ENCODE measurements around the gene RPL39L.
A peak's percentile ranks its signal among the peaks of the same experiment; 100 is the strongest.

RPL39L gene

DNA sequence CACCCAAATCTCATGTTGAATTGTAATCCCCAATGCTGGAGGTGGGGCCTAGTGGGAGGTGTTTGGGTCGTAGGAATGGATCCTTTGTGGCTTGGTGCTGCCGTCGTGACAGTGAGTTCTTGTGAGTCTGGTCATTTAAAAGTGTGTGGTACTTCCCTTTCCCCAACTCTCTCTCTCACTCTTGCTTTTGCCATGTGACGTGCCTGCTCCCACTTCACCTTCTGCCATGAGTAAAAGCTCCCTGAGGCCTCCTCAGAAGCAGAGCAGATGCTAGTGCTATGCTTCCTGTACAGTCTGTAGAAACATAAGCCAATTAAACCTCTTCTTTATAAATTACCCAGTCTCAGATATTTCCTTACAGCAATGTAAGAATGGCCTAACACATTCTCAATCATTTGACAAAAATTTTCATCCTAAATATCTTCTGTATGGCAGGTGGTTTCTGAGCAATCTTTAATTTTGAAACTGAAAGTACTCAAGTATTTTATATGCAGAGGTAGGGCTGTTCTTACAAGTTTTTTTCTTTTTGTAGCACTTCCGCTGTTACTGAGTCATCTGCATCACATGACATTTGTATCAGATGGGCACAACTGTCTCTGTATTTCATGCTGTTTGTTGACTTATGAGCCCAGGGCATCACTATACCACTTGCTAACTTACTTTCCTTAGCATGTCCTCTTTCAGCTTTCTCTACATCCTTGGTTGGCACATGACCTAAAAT is 8.8 kb downstream of the RPL39L start:
- peaks cover 14% of the 10 kb centered on the region for H3K36me3 Mint-ChIP-seq
- H3K4me3 Mint-ChIP-seq = peak overlapping the region; percentile 50
- ATAC-seq (ENCODE audit: low read depth) (peak; percentile 95), DNase-seq (ENCODE audit: low spot score in 2 of 2) (peak in 1 of 2 donors; percentile 55)
- H3K4me1 Mint-ChIP-seq = peaks cover 27% of the 10 kb centered on the region
- H3K9me3 Mint-ChIP-seq = peaks cover 5% of the 10 kb centered on the region
- H3K27me3 Mint-ChIP-seq = no peaks in the 10 kb centered on the region
- H3K27ac Mint-ChIP-seq = peak overlapping the region; percentile 98

DNA sequence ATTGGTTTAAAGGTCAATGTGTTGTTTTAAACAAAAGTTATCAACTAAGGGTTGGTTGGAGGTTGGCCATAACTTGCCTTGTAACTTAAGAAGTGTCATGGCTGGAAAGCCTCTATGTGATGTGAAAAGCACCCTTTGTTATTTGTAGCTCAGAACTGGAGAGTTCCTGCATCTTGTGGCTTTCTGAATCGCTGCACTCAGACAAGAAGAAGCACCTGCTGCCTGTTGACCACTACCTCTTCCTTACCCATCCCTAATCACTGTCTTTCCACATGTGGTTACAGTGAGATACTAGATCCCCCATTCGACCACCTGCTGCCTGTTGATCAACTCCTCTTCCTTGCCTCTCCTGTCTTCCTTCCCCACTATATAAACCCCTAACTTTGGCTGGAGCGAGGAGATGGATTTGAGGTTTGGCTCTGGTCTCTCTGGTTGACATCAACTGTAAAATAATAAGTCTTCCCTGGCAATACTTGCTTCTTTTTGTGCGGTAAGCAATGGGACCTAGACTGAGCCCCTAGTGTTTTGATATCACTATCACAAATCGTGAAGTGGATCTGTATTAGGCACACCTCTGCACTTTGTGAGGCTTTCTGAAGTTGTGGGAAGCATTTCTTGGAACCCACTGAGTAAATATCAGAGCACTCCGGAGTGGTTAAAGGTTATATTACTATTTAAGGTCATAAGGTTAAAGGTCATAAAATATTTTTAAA is 13.8 kb downstream of the RPL39L start:
- DNase-seq (ENCODE audit: low spot score in 2 of 2) = peak in 1 of 2 donors; percentile 20
- H3K27ac Mint-ChIP-seq = peak overlapping the region; percentile 70
- peak overlapping the region; percentile 28 for H3K4me3 Mint-ChIP-seq
- peaks cover 5% of the 10 kb centered on the region for H3K36me3 Mint-ChIP-seq
- no peaks in the 10 kb centered on the region for H3K27me3 Mint-ChIP-seq
- H3K9me3 Mint-ChIP-seq = peaks cover 2% of the 10 kb centered on the region
- H3K4me1 Mint-ChIP-seq = peaks cover 19% of the 10 kb centered on the region
- ATAC-seq (ENCODE audit: low read depth) = peak; percentile 96

DNA sequence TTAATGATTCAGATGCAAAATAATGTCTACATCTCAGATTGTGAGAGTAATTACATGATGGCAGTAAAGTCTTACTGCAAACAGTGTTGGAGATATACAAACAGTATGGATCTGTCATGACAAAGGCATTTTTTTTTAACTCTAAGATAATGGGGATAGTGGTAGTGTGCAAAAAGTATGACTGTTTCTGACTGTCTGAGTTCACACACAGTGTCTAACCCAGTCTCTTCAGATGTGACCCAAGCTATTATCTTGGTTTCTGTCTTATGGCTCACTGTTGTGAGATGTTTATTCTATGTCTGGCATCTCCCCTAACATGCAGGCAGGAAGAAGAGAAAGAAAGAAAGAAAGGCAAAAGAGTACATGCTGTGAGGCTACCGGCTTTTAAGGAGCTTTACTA is 17.0 kb downstream of the RPL39L start:
- Mint-ChIP-seq H3K4me3 (no peak overlapping the region), H3K27me3 (no peaks in the 10 kb centered on the region), H3K9me3 (no peaks in the 10 kb centered on the region), H3K27ac (no peak overlapping the region), H3K4me1 (peaks cover 13% of the 10 kb centered on the region), H3K36me3 (peaks cover 4% of the 10 kb centered on the region)
- no peak for DNase-seq (ENCODE audit: low spot score in 2 of 2)
- ATAC-seq (ENCODE audit: low read depth) = no peak

DNA sequence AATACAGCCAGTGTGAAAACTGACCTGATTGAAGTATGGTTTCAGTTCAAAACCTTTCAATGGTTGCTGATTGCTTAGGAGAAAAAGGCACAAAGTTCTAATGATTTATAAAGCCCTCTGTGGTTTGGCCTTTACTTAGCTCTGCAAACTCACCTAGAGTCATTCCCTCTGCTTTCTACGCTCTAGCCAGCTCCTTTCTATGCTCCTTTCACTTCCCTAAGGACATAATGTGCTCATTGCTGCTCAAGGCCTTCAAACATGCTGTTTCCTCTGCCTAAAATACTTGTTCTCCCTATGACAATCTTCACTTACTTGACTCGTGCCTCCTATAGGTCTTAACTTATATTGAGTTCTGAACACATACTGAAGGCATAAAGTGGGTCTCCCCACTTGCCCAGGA is 19.0 kb downstream of the RPL39L start:
- ATAC-seq (ENCODE audit: low read depth) (no peak), DNase-seq (ENCODE audit: low spot score in 2 of 2) (no peak)
- Mint-ChIP-seq H3K4me1 (peaks cover 12% of the 10 kb centered on the region), H3K27me3 (no peaks in the 10 kb centered on the region), H3K9me3 (no peaks in the 10 kb centered on the region), H3K27ac (no peak overlapping the region), H3K36me3 (peaks cover 4% of the 10 kb centered on the region), H3K4me3 (no peak overlapping the region)

DNA sequence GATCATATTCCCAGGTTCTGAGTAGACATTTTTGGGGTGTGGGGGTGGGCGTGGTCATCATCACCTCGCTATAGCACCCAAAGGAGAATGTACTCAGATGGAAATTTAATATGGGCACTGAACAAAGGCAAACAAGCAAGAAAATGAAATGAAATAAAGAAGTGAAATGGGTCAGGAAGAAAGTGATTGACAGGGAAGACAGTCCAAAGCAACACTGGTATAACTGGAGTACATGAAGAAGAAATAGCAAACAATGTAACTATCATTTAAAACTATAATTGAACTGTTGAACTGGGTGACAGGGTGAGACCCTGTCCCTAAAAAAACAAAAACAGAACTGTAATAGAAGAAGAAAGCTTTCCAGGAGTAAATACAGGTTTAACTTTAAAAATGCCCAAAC is 24.8 kb downstream of the RPL39L start:
- Mint-ChIP-seq H3K9me3 (no peaks in the 10 kb centered on the region), H3K27me3 (no peaks in the 10 kb centered on the region), H3K4me1 (peaks cover 13% of the 10 kb centered on the region)

DNA sequence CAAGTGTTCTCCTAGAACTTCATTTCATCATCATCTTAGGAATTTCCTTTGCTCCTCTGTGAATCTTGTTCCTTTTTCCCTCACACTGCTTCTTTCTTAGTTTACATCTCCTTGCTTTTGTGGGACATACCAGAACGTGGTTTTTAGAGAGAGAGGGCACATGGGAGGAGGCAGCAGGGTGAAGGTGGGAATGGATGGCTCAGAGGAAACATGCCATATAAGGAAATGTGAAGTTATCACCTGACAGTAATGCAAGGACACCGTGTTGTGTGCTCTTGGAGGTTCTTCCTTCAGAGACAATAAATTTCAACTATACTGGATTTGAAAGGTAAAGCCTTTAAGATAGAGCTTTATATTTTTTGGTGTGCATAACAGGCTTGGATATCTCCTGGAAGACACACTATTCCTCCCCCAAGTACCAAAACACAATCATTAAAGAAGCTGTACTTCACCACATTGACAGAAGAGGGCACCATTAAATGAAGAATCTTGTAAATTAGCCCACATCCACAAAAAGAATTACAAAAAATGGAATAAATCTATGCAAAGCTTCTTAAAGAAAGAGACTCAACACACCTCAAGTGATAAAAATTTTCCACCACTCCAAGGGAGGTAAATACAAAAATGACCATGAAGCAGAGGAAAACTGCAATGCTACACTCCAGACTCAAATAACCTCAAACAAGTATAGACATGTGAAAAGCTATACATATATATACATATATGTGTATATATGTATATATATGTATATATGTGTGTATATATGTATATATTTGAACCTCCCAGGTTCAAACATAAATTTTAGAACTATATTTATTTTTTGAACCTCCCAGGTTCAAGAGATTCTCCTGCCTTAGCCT is 26.1 kb downstream of the RPL39L start:
- ATAC-seq (ENCODE audit: low read depth) (peak; percentile 29), DNase-seq (ENCODE audit: low spot score in 2 of 2) (peak in 1 of 2 donors; percentile 41)
- Mint-ChIP-seq H3K27me3 (no peaks in the 10 kb centered on the region), H3K4me3 (no peak overlapping the region), H3K27ac (no peak overlapping the region), H3K4me1 (peaks cover 13% of the 10 kb centered on the region), H3K9me3 (no peaks in the 10 kb centered on the region), H3K36me3 (peaks cover 2% of the 10 kb centered on the region)

More for the DNA sequence above, 24.8 kb downstream of the RPL39L start:
- Mint-ChIP-seq H3K4me3 (no peak overlapping the region), H3K36me3 (peaks cover 2% of the 10 kb centered on the region), H3K27ac (no peak overlapping the region)
- DNase-seq (ENCODE audit: low spot score in 2 of 2) (no peak), ATAC-seq (ENCODE audit: low read depth) (no peak)

DNA sequence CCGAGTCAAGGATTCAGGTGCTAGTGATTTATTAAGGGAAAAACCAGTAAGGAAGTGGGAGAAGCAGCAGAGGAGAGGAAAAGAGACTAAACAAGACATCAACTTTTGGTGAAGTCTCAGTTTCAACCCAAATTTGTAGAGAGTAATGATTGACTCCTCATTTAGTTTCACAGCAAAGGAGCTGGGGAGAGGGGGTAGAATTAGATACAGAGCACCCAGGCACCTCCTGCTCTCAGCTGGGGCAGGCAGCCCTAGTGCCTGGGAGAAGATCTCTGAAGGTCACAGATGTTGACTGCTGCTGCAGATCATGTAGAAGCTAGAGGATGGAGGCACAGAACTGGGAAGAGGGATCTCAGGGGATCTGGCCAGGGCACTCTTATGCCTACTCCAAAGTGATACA is 29.1 kb downstream of the RPL39L start:
- Mint-ChIP-seq H3K4me3 (no peak overlapping the region), H3K9me3 (no peaks in the 10 kb centered on the region), H3K4me1 (peaks cover 16% of the 10 kb centered on the region), H3K27me3 (no peaks in the 10 kb centered on the region), H3K27ac (no peak overlapping the region), H3K36me3 (no peaks in the 10 kb centered on the region)
- ATAC-seq (ENCODE audit: low read depth) (no peak), DNase-seq (ENCODE audit: low spot score in 2 of 2) (no peak)

DNA sequence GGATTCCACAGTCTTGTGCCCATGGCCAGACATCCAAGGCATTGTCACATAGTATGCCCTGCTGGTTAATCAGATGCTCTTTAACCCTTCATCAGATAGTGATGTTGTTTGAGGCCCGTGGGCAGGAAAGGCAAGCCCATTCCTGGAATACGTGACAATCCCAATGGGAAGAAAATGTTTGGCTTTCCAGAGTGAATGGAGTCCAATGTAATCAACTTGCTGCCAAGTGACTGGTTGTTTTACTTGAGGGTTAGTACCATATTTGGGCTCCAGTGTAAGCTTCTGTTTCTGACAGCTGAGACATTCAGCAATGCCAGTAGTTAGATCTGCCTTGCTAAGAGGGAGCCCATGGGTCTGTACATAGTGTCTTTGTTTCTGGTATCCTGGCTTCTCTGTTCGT is 31.3 kb downstream of the RPL39L start:
- H3K9me3 Mint-ChIP-seq = no peaks in the 10 kb centered on the region
- no peaks in the 10 kb centered on the region for H3K27me3 Mint-ChIP-seq
- no peak for DNase-seq (ENCODE audit: low spot score in 2 of 2)

DNA sequence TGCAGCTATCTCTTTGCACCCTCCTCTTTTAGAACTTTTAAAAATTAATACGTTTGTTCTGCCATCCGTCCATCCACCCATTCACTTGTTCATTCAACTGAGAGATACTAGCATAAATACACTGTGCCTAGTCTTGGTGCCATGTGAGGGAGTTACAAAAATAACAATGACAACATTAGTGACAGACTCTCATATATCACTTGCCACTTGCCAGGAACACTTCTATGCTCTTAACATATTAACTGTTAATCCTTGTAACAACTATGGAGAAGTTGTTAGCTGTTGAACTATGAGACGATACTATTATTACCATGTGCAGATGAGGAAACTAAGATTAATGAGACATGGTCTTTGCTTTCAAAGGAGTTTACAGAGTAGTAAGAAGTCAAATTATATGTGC is 33.6 kb downstream of the RPL39L start:
- H3K27ac Mint-ChIP-seq = no peak overlapping the region
- no peak for ATAC-seq (ENCODE audit: low read depth)
- no peaks in the 10 kb centered on the region for H3K9me3 Mint-ChIP-seq

More for the DNA sequence above, 31.3 kb downstream of the RPL39L start:
- Mint-ChIP-seq H3K27ac (no peak overlapping the region), H3K36me3 (no peaks in the 10 kb centered on the region), H3K4me1 (peaks cover 16% of the 10 kb centered on the region), H3K4me3 (no peak overlapping the region)
- ATAC-seq (ENCODE audit: low read depth) = no peak

DNA sequence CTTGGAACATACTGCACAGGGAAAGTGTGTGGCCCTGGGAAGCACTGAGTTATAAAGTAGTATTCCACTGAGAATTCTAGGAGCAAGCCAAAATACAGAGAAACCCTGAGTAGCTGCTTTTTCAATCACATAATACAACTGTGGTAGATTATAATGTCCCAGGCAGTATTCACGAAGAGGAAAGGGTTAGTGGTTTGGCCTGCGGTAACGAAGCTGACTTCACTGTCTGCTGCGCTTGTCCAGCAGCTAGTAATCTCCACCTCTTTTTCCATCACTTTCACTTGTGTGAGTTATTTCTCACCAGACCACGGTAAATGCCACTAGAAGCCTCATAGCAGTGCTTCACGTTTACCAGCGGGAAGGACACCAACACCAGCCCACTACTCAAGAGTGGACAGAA is 34.4 kb downstream of the RPL39L start:
- ATAC-seq (ENCODE audit: low read depth) = no peak
- Mint-ChIP-seq H3K9me3 (no peaks in the 10 kb centered on the region), H3K4me3 (no peak overlapping the region), H3K4me1 (peaks cover 19% of the 10 kb centered on the region), H3K27ac (no peak overlapping the region), H3K36me3 (no peaks in the 10 kb centered on the region), H3K27me3 (no peaks in the 10 kb centered on the region)
- DNase-seq (ENCODE audit: low spot score in 2 of 2) = no peak

More for the DNA sequence above, 33.6 kb downstream of the RPL39L start:
- no peaks in the 10 kb centered on the region for H3K27me3 Mint-ChIP-seq
- no peak overlapping the region for H3K4me3 Mint-ChIP-seq
- H3K36me3 Mint-ChIP-seq = no peaks in the 10 kb centered on the region
- peaks cover 19% of the 10 kb centered on the region for H3K4me1 Mint-ChIP-seq
- no peak for DNase-seq (ENCODE audit: low spot score in 2 of 2)

DNA sequence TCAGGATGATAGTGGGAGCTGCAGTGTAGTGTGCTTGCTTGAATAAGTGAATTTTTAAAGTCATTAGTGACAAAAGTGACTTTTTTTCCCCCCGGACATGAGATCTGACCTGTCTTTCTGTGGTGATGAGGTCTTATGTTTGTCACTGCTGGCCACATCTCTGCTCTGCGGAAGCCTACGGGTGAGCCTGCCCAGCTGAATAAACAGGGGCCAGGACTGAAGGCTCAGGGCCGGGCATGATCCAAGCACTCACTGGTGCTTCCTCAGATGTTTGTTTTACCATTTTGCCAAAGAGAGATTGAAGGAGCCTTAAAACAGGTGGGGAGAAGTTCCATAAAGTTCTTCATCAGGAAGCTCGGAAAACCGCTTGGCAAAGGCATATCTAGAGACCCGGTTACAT is 35.0 kb downstream of the RPL39L start:
- ATAC-seq (ENCODE audit: low read depth) (no peak), DNase-seq (ENCODE audit: low spot score in 2 of 2) (no peak)
- H3K27ac Mint-ChIP-seq = no peak overlapping the region
- peaks cover 19% of the 10 kb centered on the region for H3K4me1 Mint-ChIP-seq
- H3K27me3 Mint-ChIP-seq = no peaks in the 10 kb centered on the region
- peaks cover 1% of the 10 kb centered on the region for H3K9me3 Mint-ChIP-seq
- no peaks in the 10 kb centered on the region for H3K36me3 Mint-ChIP-seq
- no peak overlapping the region for H3K4me3 Mint-ChIP-seq

DNA sequence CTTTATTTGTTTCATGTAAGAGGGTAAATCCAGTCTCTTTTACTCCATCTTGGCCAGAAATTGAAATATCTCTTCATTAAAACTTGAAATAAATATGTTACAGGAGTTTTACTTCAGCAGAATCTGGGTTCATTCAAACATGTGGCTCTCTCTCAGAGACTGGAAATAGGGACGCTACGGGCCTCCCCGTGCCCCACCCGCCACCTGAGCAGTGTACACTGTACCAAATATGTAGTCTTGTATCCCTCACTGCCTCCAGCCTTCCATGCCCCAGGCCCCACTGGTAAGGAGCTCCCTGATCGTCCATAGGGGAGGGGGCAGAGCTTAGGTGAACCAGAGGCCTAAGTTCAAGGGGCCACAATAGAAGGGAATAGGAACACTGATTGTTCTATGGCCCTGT is 36.0 kb downstream of the RPL39L start:
- Mint-ChIP-seq H3K27me3 (no peaks in the 10 kb centered on the region), H3K27ac (no peak overlapping the region), H3K4me3 (no peak overlapping the region), H3K9me3 (peaks cover 5% of the 10 kb centered on the region), H3K4me1 (peaks cover 24% of the 10 kb centered on the region), H3K36me3 (peaks cover 3% of the 10 kb centered on the region)
- ATAC-seq (ENCODE audit: low read depth) = no peak
- DNase-seq (ENCODE audit: low spot score in 2 of 2) = no peak

DNA sequence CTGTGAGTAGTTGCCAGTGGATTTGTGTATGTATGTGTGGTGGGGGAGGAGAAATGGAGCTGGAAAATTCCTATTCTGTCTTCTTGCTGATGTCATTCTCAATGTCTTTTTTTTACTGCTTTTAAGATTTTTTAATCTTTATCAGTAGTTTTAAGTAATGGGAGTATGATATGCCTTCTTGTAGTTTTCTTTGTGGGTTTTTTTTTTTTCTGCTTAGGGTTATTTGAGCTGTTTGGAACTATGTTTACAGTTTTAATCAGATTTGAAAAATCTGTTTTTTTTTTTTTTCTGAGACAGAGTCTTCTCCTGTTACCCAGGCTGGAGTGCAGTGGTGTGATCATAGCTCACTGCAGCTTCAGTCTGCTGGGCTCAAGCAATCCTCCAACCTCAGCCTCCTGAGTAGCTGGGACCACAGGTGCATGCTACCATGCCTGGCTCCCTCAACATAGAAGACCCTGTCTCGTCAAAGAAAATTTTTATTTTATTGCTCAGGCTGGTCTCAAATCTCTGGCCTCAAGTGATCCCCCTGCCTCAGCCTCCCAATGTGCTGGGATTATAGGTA is 37.1 kb downstream of the RPL39L start:
- Mint-ChIP-seq H3K9me3 (peaks cover 9% of the 10 kb centered on the region), H3K4me3 (peak overlapping the region; percentile 74), H3K4me1 (peaks cover 29% of the 10 kb centered on the region), H3K27ac (peak overlapping the region; percentile 66), H3K27me3 (no peaks in the 10 kb centered on the region), H3K36me3 (peaks cover 7% of the 10 kb centered on the region)
- DNase-seq (ENCODE audit: low spot score in 2 of 2) (no peak), ATAC-seq (ENCODE audit: low read depth) (no peak)
